ENCODE results near the gene ITGA3.
"Not testable (repeated sequence)": the region's sequence is repeated elsewhere in the genome, so short reads cannot be mapped to it uniquely, and the experiment has no call there.

The ITGA3 gene

DNA sequence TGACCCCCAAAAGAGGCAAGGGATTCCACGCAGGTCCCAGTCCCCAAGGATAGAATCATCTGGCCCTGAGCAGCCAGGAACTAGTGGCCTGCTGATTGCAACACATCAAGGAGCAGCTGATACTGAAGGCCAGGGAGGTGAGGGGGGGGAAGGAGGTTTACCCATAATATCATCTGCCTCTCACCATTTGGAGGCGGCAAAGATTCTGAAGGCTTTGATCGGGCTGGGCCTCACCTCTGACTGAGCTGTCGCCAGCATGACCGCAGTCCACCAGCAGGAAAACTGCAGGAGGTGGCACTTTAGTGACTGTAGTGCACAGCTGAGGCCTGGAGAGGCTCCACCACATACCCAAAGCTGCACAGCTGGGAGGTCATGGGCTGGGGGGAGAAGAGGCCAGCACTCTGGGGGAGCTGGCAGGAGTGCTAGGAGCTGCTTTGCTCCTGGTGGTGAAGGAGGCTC is 20.5 kb upstream of the ITGA3 start:
- no peak for DNase-seq

GRCh38 chr17:50035945-50036344 is 20.0 kb upstream of the ITGA3 start:
- no peak for DNase-seq

- no peak for DNase-seq
These were observed 19.3 kb upstream of the ITGA3 start for GRCh38 chr17:50036455-50037261.

DNA sequence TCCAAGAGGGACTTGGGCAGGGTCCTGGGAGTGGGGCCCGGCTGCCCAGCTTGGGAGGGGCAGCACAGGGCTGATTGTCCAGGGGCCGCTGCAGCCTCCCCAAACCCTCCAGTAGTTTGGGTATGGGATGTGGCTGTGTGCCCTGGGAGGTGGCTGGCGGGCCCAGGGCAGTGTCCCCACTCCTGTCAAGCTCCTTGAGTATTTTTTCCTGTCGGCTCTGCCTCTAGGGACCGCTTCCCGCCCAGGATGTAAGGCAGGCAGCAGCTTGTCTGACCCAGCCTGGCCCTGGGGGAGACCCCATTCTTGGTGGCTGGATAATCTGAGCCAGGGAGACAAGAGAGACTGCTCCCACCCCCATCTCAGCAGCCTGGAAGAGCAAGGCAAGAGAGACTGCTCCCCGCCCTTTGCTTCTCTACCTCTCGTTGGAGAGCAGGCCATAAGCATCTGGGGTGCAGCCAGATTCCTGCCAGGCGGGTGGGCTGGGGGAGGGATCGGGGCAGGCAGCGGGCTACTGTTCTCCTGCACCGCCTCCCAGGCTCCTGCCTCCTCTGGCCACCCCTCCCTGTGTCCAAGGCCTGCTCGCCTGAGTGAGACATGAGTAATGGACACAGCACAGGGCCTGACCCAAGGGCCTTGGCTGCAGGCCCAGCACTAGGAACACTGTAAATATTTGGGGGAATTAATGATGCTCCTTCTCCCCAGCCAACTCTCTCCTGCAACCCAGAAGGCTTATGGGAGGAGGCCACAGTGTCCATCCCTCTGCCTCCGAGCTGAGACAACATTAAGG is 18.4 kb upstream of the ITGA3 start:
- no peak for DNase-seq

DNA sequence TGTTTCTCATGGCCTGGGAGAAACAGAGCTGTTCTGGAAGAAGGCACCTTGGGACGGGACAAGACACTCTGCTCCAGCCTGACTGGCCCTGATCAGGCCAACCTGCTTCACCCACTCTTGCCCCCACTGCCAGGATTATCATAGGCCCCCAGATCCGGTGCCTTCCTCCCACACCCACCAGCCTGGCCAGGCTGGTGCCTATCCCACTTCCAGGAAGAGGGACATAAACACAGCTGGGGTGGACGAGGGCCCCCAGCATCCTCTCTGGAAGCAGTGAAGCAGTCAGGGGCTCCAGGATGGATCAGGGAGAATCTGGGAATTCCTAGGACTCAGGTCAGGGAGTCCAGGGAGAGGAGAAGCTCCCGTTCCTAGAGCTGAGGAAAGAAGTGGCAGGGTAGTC is 16.9 kb upstream of the ITGA3 start:
- DNase-seq: no peak

DNA sequence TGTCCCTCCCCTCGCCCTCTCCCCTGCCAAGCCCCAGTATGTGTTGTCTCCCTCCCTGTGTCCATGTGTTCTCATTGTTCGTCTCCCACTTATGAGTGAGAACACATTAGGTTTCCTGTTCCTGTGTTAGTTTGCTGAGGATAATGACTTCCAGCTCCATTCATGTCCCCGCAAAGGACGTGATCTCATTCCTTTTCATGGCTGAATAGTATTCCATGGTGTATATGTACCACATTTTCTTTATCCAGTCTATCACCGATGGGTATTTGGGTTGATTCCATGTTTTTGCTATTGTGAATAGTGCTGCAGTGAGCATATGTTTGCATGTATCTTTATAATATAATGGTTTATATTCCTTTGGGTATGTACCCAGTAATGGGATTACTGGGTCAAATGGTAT is 15.4 kb upstream of the ITGA3 start:
- DNase-seq: not testable (repeated sequence)

- no peak for DNase-seq
These were observed 13.7 kb upstream of the ITGA3 start for GRCh38 chr17:50042211-50042610.

GRCh38 chr17:50043290-50044148 is 12.4 kb upstream of the ITGA3 start:
- DNase-seq: no peak

DNA sequence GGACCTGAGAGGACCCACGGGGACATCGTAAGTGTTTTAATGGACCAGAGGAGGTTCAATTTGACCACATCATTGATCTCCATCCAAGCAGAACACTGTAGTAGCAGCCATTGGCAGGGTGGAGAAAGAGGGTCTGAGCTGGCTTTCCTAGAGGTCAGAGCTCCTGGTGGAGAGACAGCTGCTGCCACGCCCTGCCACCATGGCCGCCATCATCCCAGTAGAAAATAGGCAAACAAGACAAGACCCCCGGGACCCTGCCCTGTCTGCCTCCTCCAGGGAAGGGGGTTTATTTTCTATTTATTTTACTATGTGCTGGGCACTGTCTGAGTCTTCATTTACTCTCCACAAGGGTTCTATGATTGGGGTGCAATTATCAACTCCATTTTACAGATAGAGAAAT is 11.4 kb upstream of the ITGA3 start:
- no peak for DNase-seq

DNA sequence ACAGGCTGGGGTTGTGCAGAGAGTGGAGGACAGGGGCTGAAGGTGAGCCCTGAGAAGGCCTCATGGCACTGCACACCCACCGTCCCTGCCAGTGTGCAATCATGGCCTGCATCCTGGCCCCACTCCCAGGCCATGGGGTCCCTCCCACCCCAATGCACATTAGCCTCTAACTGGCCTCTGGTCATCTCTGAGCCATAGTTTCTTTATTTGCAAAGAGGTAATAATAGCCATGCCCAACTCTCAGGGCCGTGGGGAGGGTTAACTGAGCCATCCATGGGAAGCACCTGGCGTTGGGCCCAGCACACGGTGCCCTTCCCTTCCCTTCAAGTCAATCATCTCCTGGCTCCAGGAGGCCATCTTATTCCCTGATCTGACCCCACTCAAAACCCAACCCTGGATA is 10.8 kb upstream of the ITGA3 start:
- DNase-seq: no peak

GRCh38 chr17:50046179-50046578 is 9.7 kb upstream of the ITGA3 start:
- DNase-seq: peak; percentile 37

- no peak for DNase-seq
These were observed 9.2 kb upstream of the ITGA3 start for GRCh38 chr17:50046667-50047066.

GRCh38 chr17:50047083-50047482 is 8.8 kb upstream of the ITGA3 start:
- DNase-seq: no peak

- DNase-seq: no peak
These were observed 8.3 kb upstream of the ITGA3 start for GRCh38 chr17:50047488-50048126.

DNA sequence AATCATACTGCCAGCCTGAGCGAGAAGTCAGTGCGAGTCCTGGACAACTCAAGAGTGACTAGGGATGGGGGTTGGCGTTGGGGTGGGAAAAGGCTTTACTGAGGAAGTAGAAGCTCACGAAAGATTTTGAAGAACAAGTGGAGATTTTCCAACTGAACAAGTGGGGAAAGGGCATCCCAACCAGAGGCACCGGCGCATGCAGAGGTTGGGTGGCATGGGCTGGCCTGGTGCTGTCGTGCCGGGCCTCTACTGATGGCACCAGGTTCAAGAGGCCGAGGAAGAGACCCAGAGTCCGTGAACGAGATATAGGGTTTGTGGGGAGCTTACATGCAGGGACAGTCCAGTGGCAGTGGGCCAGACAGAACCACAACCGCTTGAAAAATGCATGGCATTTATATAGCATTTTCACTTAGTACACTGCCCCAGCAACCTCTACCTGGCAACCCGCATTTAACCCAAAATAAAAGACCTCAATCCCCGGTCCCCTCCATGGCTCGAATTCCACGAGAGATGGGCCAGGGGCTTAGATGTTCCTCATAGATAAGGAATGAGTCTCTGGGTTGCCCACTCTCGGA is 7.7 kb upstream of the ITGA3 start:
- no peak for DNase-seq

GRCh38 chr17:50048988-50049387 is 6.9 kb upstream of the ITGA3 start:
- DNase-seq: no peak

DNA sequence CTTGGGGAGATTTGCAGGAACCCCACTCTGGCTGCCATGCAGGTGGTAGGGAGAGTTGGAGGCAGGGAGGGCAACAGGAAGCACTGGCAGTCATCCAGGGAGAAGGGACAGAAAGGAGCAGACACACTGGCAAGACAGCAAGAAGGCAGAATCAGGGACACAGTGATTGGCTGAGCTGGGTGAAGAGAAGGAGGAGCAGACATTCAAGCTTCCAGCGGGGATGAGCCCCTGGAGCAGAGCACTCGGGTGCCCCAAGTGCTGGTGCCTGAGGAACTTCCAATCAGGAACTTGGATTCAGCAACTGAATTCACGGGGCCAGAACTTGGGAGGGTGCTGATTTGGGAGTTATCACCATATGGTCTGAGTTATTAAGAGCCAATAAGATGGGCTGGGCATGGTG is 6.3 kb upstream of the ITGA3 start:
- DNase-seq: no peak

DNA sequence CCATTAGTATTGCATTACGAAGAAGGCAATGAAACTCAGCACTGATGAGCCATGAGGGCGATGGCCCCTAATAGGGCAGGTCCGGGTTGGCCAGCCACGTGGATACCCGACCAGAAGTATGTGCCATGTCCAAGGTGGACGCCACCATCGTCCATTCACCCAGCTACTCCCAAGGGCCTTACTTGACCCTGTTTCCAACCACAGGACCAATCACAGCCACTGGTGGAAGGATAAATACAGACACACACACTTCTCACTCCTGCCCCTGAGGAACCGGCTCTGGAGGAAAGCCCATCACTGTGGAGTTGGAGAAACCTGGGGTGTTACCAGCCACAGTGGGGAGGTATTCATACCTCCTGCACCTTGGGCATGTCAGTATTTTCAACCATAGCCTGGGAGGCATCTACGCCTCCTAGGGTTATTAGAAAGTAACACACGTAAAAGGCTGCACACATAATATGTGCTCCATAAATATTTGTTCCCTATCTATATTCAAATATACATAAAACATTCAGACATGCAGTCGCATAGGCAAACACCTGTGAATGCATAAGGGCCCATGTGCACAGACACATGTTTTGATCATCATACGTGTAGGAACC is 5.4 kb upstream of the ITGA3 start:
- DNase-seq: no peak

DNA sequence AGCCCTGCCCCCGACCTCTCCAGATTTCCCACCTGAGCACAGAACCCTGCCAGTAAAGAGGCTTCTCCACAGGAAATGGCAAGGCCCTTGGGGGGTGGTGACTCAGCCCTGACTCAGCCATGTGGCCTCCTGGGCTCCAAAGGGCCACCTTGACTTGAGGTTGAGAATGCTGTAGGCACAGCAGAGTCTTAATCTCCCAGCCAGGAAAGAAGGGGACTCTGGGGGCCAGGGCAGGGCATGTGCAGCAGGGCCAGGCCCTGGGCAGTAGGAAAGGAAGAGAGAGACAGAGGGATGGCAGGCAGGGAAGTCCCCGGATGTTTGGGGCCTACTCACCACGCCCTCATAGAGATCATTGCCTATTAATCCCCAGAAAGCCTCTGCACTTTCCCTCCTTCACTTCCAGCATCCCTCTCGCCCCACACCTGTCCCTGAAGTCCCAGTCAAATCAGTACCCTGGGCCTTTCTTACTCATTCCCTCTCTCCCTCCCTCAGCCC is 4.8 kb upstream of the ITGA3 start:
- peak; percentile 26 for DNase-seq

DNA sequence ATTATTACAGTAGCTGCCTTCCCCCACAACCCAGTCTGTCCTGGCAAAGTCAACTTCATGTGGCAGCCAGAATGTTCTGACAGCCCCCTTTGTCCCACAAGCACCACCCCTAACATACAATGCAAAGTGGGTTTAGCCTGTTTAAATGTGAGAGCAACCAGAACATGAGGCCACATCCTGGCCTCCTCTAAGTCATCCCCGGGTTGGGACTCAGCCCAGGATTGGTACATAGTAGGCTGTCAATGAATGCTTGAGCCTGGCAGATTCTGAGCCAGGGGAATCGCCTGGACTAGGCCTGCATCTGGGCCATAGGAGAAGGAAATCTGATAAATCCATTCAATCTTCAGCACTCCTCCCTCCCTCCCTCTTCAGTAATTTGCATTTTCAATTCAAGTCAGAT is 4.3 kb upstream of the ITGA3 start:
- no peak for DNase-seq

DNA sequence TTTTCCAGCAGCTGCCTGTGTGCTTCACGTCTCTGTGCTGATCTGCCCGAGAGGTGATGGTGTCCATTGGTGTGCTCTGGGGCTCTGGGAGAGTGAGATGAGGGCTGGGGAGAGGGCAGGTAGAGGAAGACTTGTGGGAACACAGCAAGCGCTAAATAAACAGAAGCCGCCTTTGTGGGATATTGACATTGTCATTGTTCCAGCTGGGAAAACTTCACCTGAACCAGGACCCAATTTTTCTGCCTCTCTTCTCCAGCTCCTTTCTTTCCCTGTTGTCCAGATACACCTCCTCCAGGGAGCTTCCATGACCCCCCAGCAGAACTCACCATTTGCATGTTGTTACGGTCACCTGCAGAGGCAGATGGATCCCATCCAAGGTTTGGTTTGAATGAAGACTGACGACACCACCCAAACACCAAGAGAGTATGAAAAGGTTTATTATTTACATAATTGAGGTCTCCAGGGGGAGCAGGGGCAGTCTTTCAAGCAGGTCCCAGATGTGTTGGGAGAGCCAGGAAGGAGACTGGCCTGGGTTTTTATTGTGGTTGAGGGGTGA is 3.6 kb upstream of the ITGA3 start:
- DNase-seq: no peak
